HG02759 (cell line): ENCODE measurements around the gene NAA11.
"Not testable (repeated sequence)": the region's sequence is repeated elsewhere in the genome, so short reads cannot be mapped to it uniquely, and the experiment has no call there.

ENCODE experiments used
- ATAC-seq: cut with Tn5 transposase; IDR thresholded peaks from one replicate; pipeline ENCODE4 v1.9.1; 2021; ENCODE audit warnings: mild to moderate bottlenecking, moderate library complexity; ENCODE audit not compliant: unreplicated experiment

Gene NAA11

GRCh38 chr4:79308971-79309370 is 16.9 kb downstream of the NAA11 start:
- ATAC-seq: no peak

- no peak for ATAC-seq
These were observed 17.7 kb downstream of the NAA11 start for GRCh38 chr4:79308137-79308536.

GRCh38 chr4:79306795-79307194 is 19.1 kb downstream of the NAA11 start:
- ATAC-seq: no peak

GRCh38 chr4:79300280-79300679 is 25.6 kb downstream of the NAA11 start:
- ATAC-seq: no peak

GRCh38 chr4:79298484-79298883 is 27.4 kb downstream of the NAA11 start:
- ATAC-seq: no peak

- ATAC-seq: no peak
These were observed 27.8 kb downstream of the NAA11 start for GRCh38 chr4:79298027-79298426.

GRCh38 chr4:79297479-79297878 is 28.4 kb downstream of the NAA11 start:
- no peak for ATAC-seq

GRCh38 chr4:79296768-79297428 is 29.0 kb downstream of the NAA11 start:
- no peak for ATAC-seq

- no peak for ATAC-seq
These were observed 30.8 kb downstream of the NAA11 start for GRCh38 chr4:79295086-79295485.

GRCh38 chr4:79294064-79294463 is 31.8 kb downstream of the NAA11 start:
- no peak for ATAC-seq

DNA sequence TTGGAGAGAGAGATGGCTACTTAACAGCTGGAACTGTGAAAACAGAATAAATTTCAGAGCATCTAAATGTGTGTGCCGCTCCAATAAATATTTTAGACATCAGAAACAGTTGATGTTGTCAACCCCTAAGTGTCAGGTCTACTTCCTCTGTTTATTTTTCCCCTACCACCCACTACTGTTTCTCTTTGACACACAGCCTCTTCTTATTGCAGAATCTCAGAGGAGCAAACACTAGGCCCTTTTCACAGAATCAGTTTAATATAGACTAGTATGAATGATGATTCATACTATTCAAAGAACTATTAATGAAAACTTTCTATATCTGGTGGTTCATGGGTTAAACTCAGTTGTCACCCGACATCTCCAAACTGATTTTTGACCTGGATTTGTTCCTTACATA is 33.9 kb downstream of the NAA11 start:
- no peak for ATAC-seq

- no peak for ATAC-seq
These were observed 35.5 kb downstream of the NAA11 start for GRCh38 chr4:79290376-79290775.

DNA sequence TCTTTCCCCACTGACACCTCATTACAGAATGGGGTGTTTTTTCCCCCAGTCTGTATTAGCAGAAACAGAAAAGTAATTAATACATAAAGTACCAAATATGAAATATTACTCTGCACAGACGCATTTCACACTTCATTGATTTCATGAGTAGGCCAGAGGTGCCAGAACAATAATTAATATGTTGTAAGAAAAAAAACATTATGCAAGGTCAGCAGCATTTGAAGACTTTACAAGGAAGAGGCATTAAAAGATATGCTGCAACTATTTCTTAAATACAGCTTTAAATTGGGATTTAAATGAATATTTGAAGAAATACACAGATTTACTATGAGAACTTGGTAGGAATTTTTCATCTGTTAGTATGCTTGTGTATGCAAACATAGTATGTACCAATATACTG is 37.7 kb downstream of the NAA11 start:
- no peak for ATAC-seq

DNA sequence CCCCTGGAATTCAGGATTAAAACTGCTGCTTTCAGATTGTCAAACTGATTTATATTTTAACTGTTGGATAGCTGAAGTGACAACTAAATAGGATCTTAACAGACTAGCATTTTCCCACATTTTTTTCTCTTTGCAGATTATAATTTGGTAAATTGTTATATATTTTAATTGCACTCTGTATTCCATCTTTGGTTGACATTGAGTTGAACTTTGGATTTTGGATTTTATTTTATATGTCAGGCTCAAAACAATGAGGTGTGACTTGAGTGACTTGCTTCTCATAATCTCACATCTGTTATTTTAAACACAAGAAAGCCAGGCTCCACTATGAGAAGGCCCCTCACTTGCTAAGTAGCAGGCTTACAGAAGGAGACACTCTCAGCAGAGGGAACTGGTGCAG is 38.1 kb downstream of the NAA11 start:
- no peak for ATAC-seq

- no peak for ATAC-seq
These were observed 38.8 kb downstream of the NAA11 start for GRCh38 chr4:79287076-79287475.

- no peak for ATAC-seq
These were observed 44.1 kb downstream of the NAA11 start for GRCh38 chr4:79281566-79282359.

- ATAC-seq: not testable (repeated sequence)
These were observed 48.4 kb downstream of the NAA11 start for GRCh38 chr4:79277467-79277866.

- ATAC-seq: no peak
These were observed 51.9 kb downstream of the NAA11 start for GRCh38 chr4:79273915-79274314.

- ATAC-seq: no peak
These were observed 53.1 kb downstream of the NAA11 start for GRCh38 chr4:79272761-79273160.

- ATAC-seq: no peak
These were observed 53.7 kb downstream of the NAA11 start for GRCh38 chr4:79272126-79272525.

- ATAC-seq: no peak
These were observed 58.2 kb downstream of the NAA11 start for GRCh38 chr4:79267671-79268070.
